Lower leg skin (tissue), 4 donors: Measurements from ENCODE around the gene ETV4. TPM values are rescaled to one million over a fixed set of nuclear protein-coding genes. Genes with fewer than 3 reads are reported as not detected.

ENCODE experiments used
- DNase-seq, 2 donors: peaks; one replicate each; pipeline ENCODE4 v3.0.0-alpha.2; 2019; ENCODE audit warnings: low spot score in 2 of 2
- H3K4me3 ChIP-seq: fragments of 200-600 bp; sonication (generic); 2 replicates; pipeline ENCODE4 v1.5.1; 2017; ENCODE audit warnings: mild to moderate bottlenecking, low read depth; ENCODE audit not compliant: poor library complexity, severe bottlenecking
- CTCF ChIP-seq, 3 donors: fragments of 450-650 bp; IDR thresholded peaks; one replicate each; pipeline ENCODE4 v1.5.1; 2016; ENCODE audit warnings: antibody characterized with exemption in 3 of 3, mild to moderate bottlenecking in 3 of 3, moderate library complexity in 2 of 3
- POLR2A ChIP-seq, 2 donors: fragments of 450-650 bp; IDR thresholded peaks; one replicate each; pipeline ENCODE4 v1.6.1; 2016 to 2017; ENCODE audit warnings: antibody characterized with exemption in 2 of 2, mild to moderate bottlenecking in 1 of 2, moderate library complexity in 1 of 2
- WGBS, 2 donors: methylation state at CpG; one replicate each; pipeline ENCODE4 v1.1.5; 2018; 5-methylcytosine and 5-hydroxymethylcytosine counted together
- intact Hi-C: fragments of 100-400 bp; cut with DNase I; formaldehyde crosslinking; loops from one replicate; pipeline ENCODE4 v1.15.0; 2023; ENCODE audit warnings: low total_unique reads
- total RNA-seq, 4 donors: library from RNA; depleted of rRNA; stranded (reverse); fragments of >200 nt; gene quantifications; one replicate each; pipeline ENCODE4 v1.1.0, GENCODE V29; 2016

ETV4 gene
- total RNA-seq, 4 donors from 2014 or later = 3.7 to 8.8 (median 6.5) TPM

- H3K4me3 ChIP-seq = no peak overlapping the region
- 52 to 59% methylated on average over 7 of the region's 7 CpGs for WGBS, 2 donors
- TF ChIP-seq POLR2A (IDR thresholded peaks at IDR 0.05) (no peak), CTCF (IDR thresholded peaks at IDR 0.05) (no peak)
- intact Hi-C loops = no loop called here
- DNase-seq = no peak
Measured at GRCh38 chr17:43543771-43544575, 2.2 kb downstream of the ETV4 start.

GRCh38 chr17:43543300-43543699 is 2.8 kb downstream of the ETV4 start:
- intact Hi-C loops = no loop called here
- no peak for DNase-seq
- WGBS, 2 donors = 58 to 59% methylated on average over 4 of the region's 4 CpGs
- no peak for TF ChIP-seq POLR2A (IDR thresholded peaks at IDR 0.05)
- no peak for TF ChIP-seq CTCF (IDR thresholded peaks at IDR 0.05)
- no peak overlapping the region for H3K4me3 ChIP-seq

GRCh38 chr17:43542859-43543258 is 3.3 kb downstream of the ETV4 start:
- no peak for DNase-seq
- no peak overlapping the region for H3K4me3 ChIP-seq
- no peak for TF ChIP-seq POLR2A (IDR thresholded peaks at IDR 0.05)
- no peak for TF ChIP-seq CTCF (IDR thresholded peaks at IDR 0.05)
- intact Hi-C loops = no loop called here
- 77 to 88% methylated on average over 8 of the region's 8 CpGs for WGBS, 2 donors

- WGBS, 2 donors = 62 to 66% methylated on average over 11 of the region's 11 CpGs
- no peak overlapping the region for H3K4me3 ChIP-seq
- intact Hi-C loops = no loop called here
Measured at GRCh38 chr17:43540821-43541674, 5.1 kb downstream of the ETV4 start.

More at GRCh38 chr17:43540821-43541674, 5.1 kb downstream of the ETV4 start:
- TF ChIP-seq POLR2A (IDR thresholded peaks at IDR 0.05) (no peak), CTCF (IDR thresholded peaks at IDR 0.05) (no peak)
- DNase-seq = no peak
